HG03565 (cell line): ENCODE measurements around the gene ZGRF1.
"Not testable (repeated sequence)": the region's sequence is repeated elsewhere in the genome, so short reads cannot be mapped to it uniquely, and the experiment has no call there.

ENCODE experiments used
- ATAC-seq: cut with Tn5 transposase; IDR thresholded peaks from one replicate; pipeline ENCODE4 v1.9.1; 2021; ENCODE audit warnings: mild to moderate bottlenecking, moderate library complexity; ENCODE audit not compliant: unreplicated experiment

ZGRF1 gene

GRCh38 chr4:112518675-112519074 is 118.0 kb downstream of the ZGRF1 start:
- ATAC-seq, result no peak

GRCh38 chr4:112517911-112518310 is 118.8 kb downstream of the ZGRF1 start:
- ATAC-seq, result no peak

- ATAC-seq, result peak; percentile 19
These were observed 119.6 kb downstream of the ZGRF1 start for GRCh38 chr4:112517067-112517634.

GRCh38 chr4:112516471-112517066 is 120.1 kb downstream of the ZGRF1 start:
- ATAC-seq, result no peak

- no peak for ATAC-seq
These were observed 120.6 kb downstream of the ZGRF1 start, which contains the start of gene NEUROG2 for GRCh38 chr4:112516066-112516470. Gene NEUROG2, minus strand, starts transcription at chr4:112516180. Its CDS starts 705 bp downstream, at chr4:112515475.

- ATAC-seq, result peak; percentile 22
These were observed 121.3 kb downstream of the ZGRF1 start for GRCh38 chr4:112515198-112516065.

GRCh38 chr4:112514647-112515197 is 122.0 kb downstream of the ZGRF1 start:
- ATAC-seq, result peak; percentile 1

- ATAC-seq, result no peak
These were observed 122.6 kb downstream of the ZGRF1 start for GRCh38 chr4:112513971-112514646.

GRCh38 chr4:112511803-112512118 is 124.9 kb downstream of the ZGRF1 start:
- no peak for ATAC-seq

GRCh38 chr4:112511093-112511802 is 125.5 kb downstream of the ZGRF1 start:
- ATAC-seq, result no peak

- ATAC-seq, result no peak
These were observed 126.2 kb downstream of the ZGRF1 start for GRCh38 chr4:112510291-112511092.

- no peak for ATAC-seq
These were observed 127.2 kb downstream of the ZGRF1 start for GRCh38 chr4:112509243-112510141.

- no peak for ATAC-seq
These were observed 128.4 kb downstream of the ZGRF1 start for GRCh38 chr4:112508356-112508755.

GRCh38 chr4:112504807-112505206 is 131.9 kb downstream of the ZGRF1 start:
- ATAC-seq, result no peak

GRCh38 chr4:112502871-112503270 is 133.8 kb downstream of the ZGRF1 start:
- ATAC-seq, result no peak

GRCh38 chr4:112492321-112492720 is 144.4 kb downstream of the ZGRF1 start:
- ATAC-seq, result no peak

GRCh38 chr4:112490808-112491207 is 145.9 kb downstream of the ZGRF1 start:
- ATAC-seq, result not testable (repeated sequence)
